Caco-2 (cell line): ENCODE data around the gene FHIT. TPM values are rescaled to one million over a fixed set of nuclear protein-coding genes. Genes with fewer than 3 reads are reported as not detected.

ENCODE experiments used
- BruUV-seq: library from RNA; stranded (reverse); fragments of 400-500 nt; replicated peaks from 2 replicates; lab custom pipeline; 2021; lab: Mats Ljungman, UMichigan
- CTCF ChIA-PET: fragments of 300-600 bp; sonication (Branson Sonifier 250); formaldehyde crosslinking; loops from one replicate; lab custom pipeline; 2022; ENCODE audit warnings: antibody characterized with exemption; lab: Charles Lee
- POLR2A ChIA-PET: fragments of 300-600 bp; sonication (Branson Sonifier 250); formaldehyde crosslinking; loops from one replicate; lab custom pipeline; 2022; ENCODE audit warnings: antibody characterized with exemption; lab: Charles Lee
- DNase-seq, 2 experiments: peaks; one replicate each; pipeline versions ENCODE4 v3.0.0 to v3.0.0-alpha.2; 2020 to 2022
- H3K27me3 ChIP-seq: replicated peaks from 2 replicates; pipeline ENCODE4 v1.6.0; 2011; ENCODE audit warnings: low read length; ENCODE audit not compliant: control insufficient read depth, insufficient read depth
- H3K36me3 ChIP-seq: 2 replicates; pipeline ENCODE4 v1.5.1; 2011; ENCODE audit warnings: low read length; ENCODE audit not compliant: control insufficient read depth, insufficient read depth
- H3K4me1 ChIP-seq: fragments of 250-450 bp; sonication (Bioruptor Pico); 2 replicates; pipeline ENCODE4 v1.5.1; 2020; ENCODE audit warnings: mild to moderate bottlenecking
- H3K4me3 ChIP-seq: 2 replicates; pipeline ENCODE4 v1.5.1; 2011; ENCODE audit warnings: low read depth, mild to moderate bottlenecking, control low read depth, low read length
- H3K9me3 ChIP-seq: fragments of 250-450 bp; sonication (Bioruptor Pico); 2 replicates; pipeline ENCODE4 v1.5.1; 2020; ENCODE audit warnings: mild to moderate bottlenecking, moderate library complexity
- H3K27ac Mint-ChIP-seq: one replicate; pipeline ENCODE4 v1.8.0; 2022; ENCODE audit warnings: mixed read lengths; ENCODE audit not compliant: unreplicated experiment
- H3K27me3 Mint-ChIP-seq: one replicate; pipeline ENCODE4 v1.8.0; 2022; ENCODE audit warnings: mixed read lengths; ENCODE audit not compliant: insufficient read depth, unreplicated experiment
- H3K36me3 Mint-ChIP-seq: one replicate; pipeline ENCODE4 v1.8.0; 2022; ENCODE audit warnings: mild to moderate bottlenecking, mixed read lengths; ENCODE audit not compliant: insufficient read depth, unreplicated experiment
- H3K4me1 Mint-ChIP-seq: one replicate; pipeline ENCODE4 v1.8.0; 2022; ENCODE audit warnings: low read depth, mixed read lengths; ENCODE audit not compliant: unreplicated experiment
- H3K4me3 Mint-ChIP-seq: one replicate; pipeline ENCODE4 v1.8.0; 2022; ENCODE audit warnings: mild to moderate bottlenecking, moderate library complexity, mixed read lengths; ENCODE audit not compliant: unreplicated experiment
- H3K9me3 Mint-ChIP-seq: one replicate; pipeline ENCODE4 v1.8.0; 2022; ENCODE audit warnings: mixed read lengths; ENCODE audit not compliant: unreplicated experiment
- CTCF ChIP-seq, 2 experiments: fragments of 200-600 bp in 1 of 2; IDR thresholded peaks; 1 replicate in 1 of 2; 2 replicates in 1 of 2; pipeline versions ENCODE4 v1.5.1 to v1.8.0; 2011 to 2022; ENCODE audit warnings: antibody characterized with exemption in 1 of 2, control low read depth in 1 of 2, inconsistent platforms in 1 of 2, low read depth in 1 of 2, low read length in 1 of 2, mild to moderate bottlenecking in 1 of 2, moderate library complexity in 1 of 2; ENCODE audit not compliant: insufficient read depth in 1 of 2, severe bottlenecking in 1 of 2, unreplicated experiment in 1 of 2
- intact Hi-C: fragments of 100-400 bp; cut with micrococcal nuclease; formaldehyde crosslinking; loops from one replicate; pipeline ENCODE4 v1.10.0; 2022; ENCODE audit not compliant: unreplicated experiment
- total RNA-seq: library from RNA; stranded (reverse); gene quantifications from 2 replicates; pipeline ENCODE4 v1.2.3, GENCODE V29; 2022

The FHIT gene
- total RNA-seq, 1 experiment from 2014 or later = 8.3 TPM

GRCh38 chr3:59908280-59908679 is 1343.0 kb downstream of the FHIT start:
- Histone ChIP-seq H3K9me3 (no peaks in the 10 kb centered on the region), H3K27me3 (no peaks in the 10 kb centered on the region), H3K4me1 (no peaks in the 10 kb centered on the region), H3K36me3 (no peaks in the 10 kb centered on the region), H3K4me3 (no peak overlapping the region)
- no peaks in the 10 kb centered on the region for H3K36me3 Mint-ChIP-seq
- POLR2A ChIA-PET = no interaction called here
- H3K27me3 Mint-ChIP-seq = peaks cover 6% of the 10 kb centered on the region
- peak; percentile 27 to 40 for DNase-seq
- BruUV-seq = no TSS peak
- H3K4me1 Mint-ChIP-seq = no peaks in the 10 kb centered on the region
- CTCF ChIA-PET = no interaction called here
- no peak overlapping the region for H3K4me3 Mint-ChIP-seq
- H3K9me3 Mint-ChIP-seq = peaks cover 10% of the 10 kb centered on the region
- H3K27ac Mint-ChIP-seq = no peak overlapping the region
- intact Hi-C loops = no loop called here
- TF ChIP-seq CTCF (IDR thresholded peaks at IDR 0.05; ENCODE audit: insufficient read depth in 1 of 2, low read depth in 1 of 2, low read length in 1 of 2, severe bottlenecking in 1 of 2, unreplicated experiment in 1 of 2) = no peak

GRCh38 chr3:59904296-59904695 is 1347.0 kb downstream of the FHIT start:
- no peak for DNase-seq
- intact Hi-C loops = no loop called here
- H3K4me3 ChIP-seq = no peak overlapping the region
- Mint-ChIP-seq H3K9me3 (peaks cover 10% of the 10 kb centered on the region), H3K36me3 (no peaks in the 10 kb centered on the region), H3K27me3 (peaks cover 3% of the 10 kb centered on the region), H3K4me1 (no peaks in the 10 kb centered on the region), H3K4me3 (no peak overlapping the region), H3K27ac (no peak overlapping the region)
- no peaks in the 10 kb centered on the region for H3K9me3 ChIP-seq
- CTCF ChIA-PET = no interaction called here
- H3K4me1 ChIP-seq = no peaks in the 10 kb centered on the region
- H3K36me3 ChIP-seq = no peaks in the 10 kb centered on the region
- POLR2A ChIA-PET = no interaction called here
- BruUV-seq = no TSS peak
- no peaks in the 10 kb centered on the region for H3K27me3 ChIP-seq
- no peak for TF ChIP-seq CTCF (IDR thresholded peaks at IDR 0.05; ENCODE audit: insufficient read depth in 1 of 2, low read depth in 1 of 2, low read length in 1 of 2, severe bottlenecking in 1 of 2, unreplicated experiment in 1 of 2)

- POLR2A ChIA-PET = no interaction called here
- DNase-seq = no peak
- H3K4me1 Mint-ChIP-seq = no peaks in the 10 kb centered on the region
- no peak for TF ChIP-seq CTCF (IDR thresholded peaks at IDR 0.05; ENCODE audit: insufficient read depth in 1 of 2, low read depth in 1 of 2, low read length in 1 of 2, severe bottlenecking in 1 of 2, unreplicated experiment in 1 of 2)
- H3K36me3 Mint-ChIP-seq = no peaks in the 10 kb centered on the region
- CTCF ChIA-PET = no interaction called here
- no TSS peak for BruUV-seq
- peaks cover 7% of the 10 kb centered on the region for H3K9me3 Mint-ChIP-seq
- intact Hi-C loops = no loop called here
- Histone ChIP-seq H3K27me3 (no peaks in the 10 kb centered on the region), H3K9me3 (no peaks in the 10 kb centered on the region), H3K36me3 (no peaks in the 10 kb centered on the region), H3K4me1 (no peaks in the 10 kb centered on the region), H3K4me3 (no peak overlapping the region)
- H3K4me3 Mint-ChIP-seq = no peak overlapping the region
- H3K27ac Mint-ChIP-seq = no peak overlapping the region
- H3K27me3 Mint-ChIP-seq = peaks cover 5% of the 10 kb centered on the region
Measured at GRCh38 chr3:59899061-59899460, 1352.2 kb downstream of the FHIT start.
